GM12878 (cell line): Measurements from ENCODE around the gene BORCS6. TPM values are rescaled to one million over a fixed set of nuclear protein-coding genes. Genes with fewer than 3 reads are reported as not detected.

Experiments
- ATAC-seq: fragments of 200-7000 bp; cut with Tn5 transposase; 3 replicates; pipeline ENCODE4 v1.9.1; 2020; ENCODE audit warnings: mild to moderate bottlenecking, moderate library complexity
- Bru-seq: library from RNA; stranded (reverse); fragments of 400-500 nt; gene quantifications from one replicate; lab custom pipeline; 2021; lab: Mats Ljungman, UMichigan
- BruChase-seq, 2 experiments: library from RNA; stranded (reverse); fragments of 400-500 nt; gene quantifications; one replicate each; lab custom pipeline; 2021; lab: Mats Ljungman, UMichigan
- BruUV-seq: library from RNA; stranded (reverse); fragments of 400-500 nt; replicated peaks from 2 replicates; lab custom pipeline; 2021; lab: Mats Ljungman, UMichigan
- CTCF ChIA-PET: fragments of 300-600 bp; sonication (Branson Sonifier 250); formaldehyde crosslinking; extraction: SDS; loops from one replicate; lab custom pipeline; 2021; ENCODE audit warnings: inconsistent platforms; lab: Yijun Ruan, JAX
- POLR2A ChIA-PET: fragments of 350-600 bp; formaldehyde crosslinking; extraction: SDS; loops from one replicate; lab custom pipeline; 2021; ENCODE audit warnings: inconsistent platforms; lab: Charles Lee
- RAD21 ChIA-PET: fragments of 300-600 bp; sonication (Branson Sonifier 250); formaldehyde crosslinking; loops from one replicate; lab custom pipeline; 2023; ENCODE audit warnings: antibody characterized with exemption; ENCODE audit not compliant: unreplicated experiment; lab: Charles Lee
- SMC1A ChIA-PET: fragments of 300-600 bp; sonication (Branson Sonifier 250); formaldehyde crosslinking; loops from one replicate; lab custom pipeline; 2023; ENCODE audit not compliant: unreplicated experiment, uncharacterized antibody; lab: Charles Lee
- DNase-seq: peaks from one replicate; pipeline ENCODE4 v3.0.0-alpha.2; 2011; ENCODE audit warnings: low read depth, low spot score
- FAIRE-seq: peaks from 3 replicates; lab custom pipeline; 2011; peaks lifted over from hg19 to GRCh38; lab: Jason Lieb, UNC
- H2AFZ ChIP-seq: 2 replicates; pipeline ENCODE4 v1.6.0; 2011; ENCODE audit warnings: low read depth, low read length, control low read depth; ENCODE audit not compliant: control insufficient read depth
- H3K27ac ChIP-seq: 2 replicates; pipeline ENCODE4 v1.5.1; 2011; ENCODE audit warnings: control low read depth; ENCODE audit not compliant: control insufficient read depth, insufficient read depth
- H3K27me3 ChIP-seq, 2 experiments: replicated peaks in 1 of 2; 2 replicates each; pipeline versions ENCODE4 v1.6.0 to v1.6.1; 2011; ENCODE audit warnings: low read length in 1 of 2; ENCODE audit not compliant: control insufficient read depth in 2 of 2, insufficient read depth in 2 of 2
- H3K36me3 ChIP-seq, 2 experiments: 2 replicates each; pipeline ENCODE4 v1.5.1; 2011; ENCODE audit warnings: low read length in 1 of 2; ENCODE audit not compliant: control insufficient read depth in 2 of 2, insufficient read depth in 2 of 2
- H3K4me1 ChIP-seq: 2 replicates; pipeline ENCODE4 v1.6.1; 2011; ENCODE audit warnings: mild to moderate bottlenecking, low read length, moderate library complexity, mixed read lengths; ENCODE audit not compliant: control insufficient read depth, insufficient read depth
- H3K4me2 ChIP-seq: 2 replicates; pipeline ENCODE4 v1.6.0; 2011; ENCODE audit warnings: control low read depth; ENCODE audit not compliant: control insufficient read depth, insufficient read depth
- H3K4me3 ChIP-seq: fragments of 200-600 bp; sonication (generic); 2 replicates; pipeline ENCODE4 v1.5.1; 2016
- H3K79me2 ChIP-seq: 2 replicates; pipeline ENCODE4 v1.6.0; 2011; ENCODE audit warnings: low read length; ENCODE audit not compliant: control insufficient read depth, insufficient read depth
- H3K9ac ChIP-seq: 2 replicates; pipeline ENCODE4 v1.8.0; 2011; ENCODE audit warnings: low read length, control low read depth, mixed read lengths; ENCODE audit not compliant: control insufficient read depth, insufficient read depth
- H3K9me3 ChIP-seq: replicated peaks from 3 replicates; pipeline ENCODE4 v1.5.1; 2011; ENCODE audit warnings: mild to moderate bottlenecking, low read length; ENCODE audit not compliant: control insufficient read depth, insufficient read depth
- H4K20me1 ChIP-seq: 2 replicates; pipeline ENCODE4 v1.6.0; 2011; ENCODE audit not compliant: control insufficient read depth, insufficient read depth
- CBX5 ChIP-seq: sonication (generic); IDR thresholded peaks from 2 replicates; pipeline ENCODE4 v1.6.1; 2016; ENCODE audit warnings: low read depth, moderate library complexity, mild to moderate bottlenecking, inconsistent platforms
- CREB1 ChIP-seq: IDR thresholded peaks from 2 replicates; pipeline ENCODE4 v1.6.1; 2012; ENCODE audit warnings: low read depth, mild to moderate bottlenecking, inconsistent platforms
- FOXM1 ChIP-seq: IDR thresholded peaks from 2 replicates; pipeline ENCODE4 v1.6.1; 2012; ENCODE audit warnings: low read depth, mild to moderate bottlenecking, inconsistent platforms, low read length, moderate library complexity
- KDM1A ChIP-seq: fragments of 200-600 bp; sonication (generic); IDR thresholded peaks from 2 replicates; pipeline ENCODE4 v1.6.1; 2016; ENCODE audit warnings: borderline replicate concordance
- NFYB ChIP-seq: IDR thresholded peaks from 2 replicates; pipeline ENCODE4 v1.6.1; 2011; ENCODE audit warnings: low read depth, mild to moderate bottlenecking, low read length, improper control_type of control experiment, moderate library complexity; ENCODE audit not compliant: insufficient read depth
- RELB ChIP-seq: fragments of 450-650 bp; IDR thresholded peaks from 2 replicates; pipeline ENCODE4 v1.6.1; 2017; ENCODE audit warnings: low read depth, mild to moderate bottlenecking, moderate library complexity
- SMARCA5 ChIP-seq: fragments of 450-650 bp; IDR thresholded peaks from 2 replicates; pipeline ENCODE4 v1.6.1; 2017; ENCODE audit warnings: mild to moderate bottlenecking
- SREBF1 ChIP-seq: IDR thresholded peaks from 2 replicates; pipeline ENCODE4 v1.6.1; 2012; ENCODE audit warnings: mild to moderate bottlenecking, low read length
- SUZ12 ChIP-seq: fragments of 200-600 bp; sonication (generic); IDR thresholded peaks from one replicate; pipeline ENCODE4 v1.6.1; 2018; ENCODE audit warnings: antibody characterized with exemption, mild to moderate bottlenecking; ENCODE audit not compliant: unreplicated experiment
- TBL1XR1 ChIP-seq: IDR thresholded peaks from 2 replicates; pipeline ENCODE4 v1.6.1; 2012; ENCODE audit warnings: low read depth, low read length, improper control_type of control experiment
- TCF3 ChIP-seq: IDR thresholded peaks from 2 replicates; pipeline ENCODE4 v1.6.1; 2012; ENCODE audit warnings: low read depth, mild to moderate bottlenecking, low read length, borderline replicate concordance; ENCODE audit not compliant: insufficient read depth
- ZBTB40 ChIP-seq: fragments of 450-650 bp; IDR thresholded peaks from 2 replicates; pipeline ENCODE4 v1.6.1; 2016; ENCODE audit warnings: mild to moderate bottlenecking, moderate library complexity, borderline replicate concordance
- WGBS: methylation state at CpG from one replicate; pipeline ENCODE4 v1.1.6; 2016; ENCODE audit warnings: low lambda C conversion rate; ENCODE audit not compliant: insufficient replicate concordance, insufficient coverage; ENCODE audit errors: missing lambda C conversion rate; 5-methylcytosine and 5-hydroxymethylcytosine counted together
- in situ Hi-C: fragments of 300-500 bp; cut with MboI; formaldehyde crosslinking; loops from 9 replicates; pipeline ENCODE4 v1.14.3; 2018; ENCODE audit warnings: mixed read lengths
- intact Hi-C: fragments of 100-400 bp; cut with micrococcal nuclease; formaldehyde crosslinking; loops from one replicate; pipeline ENCODE4 v1.14.2; 2022; ENCODE audit not compliant: unreplicated experiment
- long read RNA-seq, 2 experiments: library from polyadenylated mRNA; unstranded; transcript quantifications; one replicate each; pipeline ENCODE4 v2.0.0, GENCODE V29; 2019 to 2020
- polyA minus RNA-seq, 3 experiments: library from RNA; depleted of rRNA, polyadenylated mRNA; stranded (reverse); fragments of >200 nt; gene quantifications; 2 replicates each; pipeline ENCODE4 v1.2.3, GENCODE V29; 2011
- polyA plus RNA-seq, 11 experiments: library from polyadenylated mRNA; depleted of rRNA in 4 of 11; unstranded in 6 of 11; stranded (reverse) in 5 of 11; fragments of >200 nt; fragmentation: Nextera tagmentation in 4 of 11; fragmentation: Illumina TruSeq in 1 of 11; extraction: Ambion mirVana in 4 of 11; extraction: Trizol in 1 of 11; gene quantifications; 1 replicate in 1 of 11; 2 replicates in 10 of 11; pipeline versions ENCODE4 v1.2.1 to v1.2.3, GENCODE V29; 2011 to 2016; ENCODE audit warnings: inconsistent platforms in 2 of 11, missing spikeins in 2 of 11, low read depth in 1 of 11
- total RNA-seq, 4 experiments: library from RNA; depleted of rRNA in 3 of 4; stranded (reverse); fragments of >200 nt in 3 of 4; fragmentation: Illumina TruSeq in 1 of 4; extraction: Trizol in 1 of 4; gene quantifications; 2 replicates each; pipeline versions ENCODE4 v1.2.1 to v1.2.3, GENCODE V29; 2013 to 2021

Gene BORCS6
- 4.8 and 5.9 TPM in 2 replicates for total RNA-seq (2013; cell fraction: nucleolus; rRNA removed)
- 11.1 and 14.1 TPM in 2 replicates for total RNA-seq (2014; rRNA removed)
- 3.4 and 4.0 TPM in 2 replicates for total RNA-seq (2014; rRNA removed; fragmentation: Illumina TruSeq; extraction: Trizol)
- 10.8 and 11.5 TPM in 2 replicates for total RNA-seq (2021)
- polyA plus RNA-seq (2011; ENCODE audit: low read depth), result 2.6 TPM
- polyA plus RNA-seq (2011; rRNA removed), result 2.7 and 4.9 TPM in 2 replicates
- 7.7 and 11.1 TPM in 2 replicates for polyA plus RNA-seq (2011; cell fraction: cytosol; rRNA removed)
- 7.8 and 9.8 TPM in 2 replicates for polyA plus RNA-seq (2011; cell fraction: nucleus; rRNA removed)
- polyA plus RNA-seq (2012), result 7.3 and 8.5 TPM in 2 replicates
- polyA plus RNA-seq (2014; fragmentation: Illumina TruSeq; extraction: Trizol), result 0.81 and 3.2 TPM in 2 replicates
- polyA plus RNA-seq (2014; fragmentation: Nextera tagmentation; extraction: Ambion mirVana), result under 1 TPM; 0.37 to 0.64 TPM
- 8.6 and 9.1 TPM in 2 replicates for polyA plus RNA-seq (2014; rRNA removed)
- polyA plus RNA-seq (2016; fragmentation: Nextera tagmentation; extraction: Ambion mirVana), result 10 to 100 TPM; 10.5 to 11.7 TPM
- polyA minus RNA-seq (2011; rRNA and poly(A)+ RNA removed), result 4.4 and 7.9 TPM in 2 replicates
- 3.1 and 5.6 TPM in 2 replicates for polyA minus RNA-seq (2011; cell fraction: cytosol; rRNA and poly(A)+ RNA removed)
- polyA minus RNA-seq (2011; cell fraction: nucleus; rRNA and poly(A)+ RNA removed), result 5.7 and 7.9 TPM in 2 replicates
- percentile 52 among the genes with signal in this experiment for Bru-seq, nascent RNA
- percentile 49 among the genes with signal in this experiment for BruChase-seq, experiment 1, labeled RNA remaining after a 6-hour chase
- percentile 59 among the genes with signal in this experiment for BruChase-seq, experiment 2, labeled RNA remaining after a 2-hour chase
- long read RNA-seq, experiment 1, transcript BORCS6-201 (1 exons, 2,575 nt), result major isoform, 16 of 16 reads
- long read RNA-seq, experiment 1, partial matches to known transcripts, result 0 of 16 reads
- long read RNA-seq, experiment 1, other reads (novel, unspliced or antisense), result 0 of 16 reads
- long read RNA-seq, experiment 2, result 0 reads

DNA sequence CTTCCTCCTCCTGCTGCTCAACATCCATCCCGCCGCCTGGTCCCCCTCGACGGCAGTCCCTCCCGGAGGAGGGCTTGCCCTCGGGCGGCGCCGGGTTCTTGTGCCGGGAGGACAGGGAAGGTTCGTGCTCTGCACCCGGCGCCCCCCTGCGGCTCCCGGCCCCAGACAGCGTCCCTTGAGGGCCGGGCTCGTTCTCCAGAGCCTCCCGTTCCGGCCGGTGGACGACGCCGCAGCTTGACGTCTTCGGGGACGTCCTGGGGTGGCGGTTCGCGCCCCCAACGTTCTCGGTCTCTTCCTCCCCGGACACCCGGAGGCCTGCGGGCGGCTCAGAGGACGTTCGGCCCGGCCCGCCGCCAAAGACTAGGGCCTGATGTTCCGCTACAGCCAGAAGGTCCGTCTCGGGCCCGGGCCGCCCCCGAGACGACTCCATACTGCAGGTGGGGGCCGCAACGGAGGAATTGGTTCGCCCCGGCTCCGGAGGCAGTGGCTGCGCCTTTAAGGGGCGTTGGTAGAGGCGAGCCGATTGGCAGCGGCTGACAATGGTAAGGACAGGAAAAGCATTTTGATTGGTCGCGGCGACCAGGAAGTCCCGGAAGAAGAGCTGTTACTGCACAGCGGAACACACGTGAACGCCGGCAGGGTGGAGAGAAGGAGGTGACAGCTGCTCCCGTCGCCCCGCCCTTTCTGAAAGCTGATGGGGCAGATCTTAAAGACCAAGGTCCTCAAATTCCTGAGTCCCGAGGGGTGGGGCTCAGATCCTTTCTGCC lies at the start of gene BORCS6:
Gene BORCS6 (minus strand): TSS at position 470 of the 767 bp plus-strand sequence. CDS start 40 bp downstream, at position 430.
- RAD21 ChIA-PET, result interaction anchor here (0.8 to 8.1 kb wide), 11 partner anchors 10 to 258 kb away, joined by 3 to 117 read pairs (median 4); partner anchors contain the start of genes AURKB, CNTROB, CTC1 and SLC25A35
- Histone ChIP-seq H3K27ac (peak within 1 kb of the TSS; percentile 90), H2AFZ (peak within 1 kb of the TSS; percentile 91), H3K79me2 (peaks cover 18% of the 10 kb centered on the region), H3K4me3 (peak within 1 kb of the TSS; percentile 75), H3K36me3 (no peaks in the 10 kb centered on the region), H3K27me3 (no peaks in the 10 kb centered on the region), H3K9me3 (no peaks in the 10 kb centered on the region), H3K4me2 (peak within 1 kb of the TSS; percentile 89), H3K9ac (peak within 1 kb of the TSS; percentile 80), H3K4me1 (peaks cover 17% of the 10 kb centered on the region), H4K20me1 (no peaks in the 10 kb centered on the region)
- BruUV-seq, result TSS peak; percentile 86
- intact Hi-C loops (loop anchor here (5.0 kb wide), 1 partner anchor 53 kb away; no protein-coding TSS in a partner anchor), in situ Hi-C loops (loop anchor here (5.0 kb wide), 1 partner anchor 32 kb away; no protein-coding TSS in a partner anchor)
- ATAC-seq (peak; percentile 75), DNase-seq (peak; percentile 94), FAIRE-seq (no peak)
- POLR2A ChIA-PET, result interaction anchor here (0.9 to 8.1 kb wide), 14 partner anchors 9 to 111 kb away, joined by 4 to 146 read pairs (median 15); partner anchors contain the start of genes AURKB, CTC1, PER1 and PFAS
- under 1% methylated on average over 70 of the region's 70 CpGs for WGBS
- SMC1A ChIA-PET, result interaction anchor here (0.6 to 1.6 kb wide), 11 partner anchors 12 to 105 kb away, joined by 3 to 9 read pairs (median 4); partner anchors contain the start of gene SLC25A35
- CTCF ChIA-PET, result interaction anchor here (0.6 to 6.2 kb wide), 8 partner anchors 9 to 836 kb away, joined by 3 to 53 read pairs (median 4); partner anchors contain the start of genes AURKB and SLC25A35
- TF ChIP-seq CREB1 (0 out of 2 replicates have a peak, but pooled peaks have one; percentile 46), KDM1A (no peak), CBX5 (no peak), SMARCA5 (peak; percentile 84; the same call in 1 of the 2 replicates), SREBF1 (0 out of 2 replicates have a peak, but pooled peaks have one; percentile 46), RELB (peak; percentile 99), FOXM1 (no peak), TBL1XR1 (no peak), NFYB (peak; percentile 92), SUZ12 (no peak), ZBTB40 (peak; percentile 73; the same call in 1 of the 2 replicates), TCF3 (peak; percentile 57; the same call in 1 of the 2 replicates)
